H1 (cell line): Measurements from ENCODE around the gene CCDC106. TPM values are rescaled to one million over a fixed set of nuclear protein-coding genes. Genes with fewer than 3 reads are reported as not detected.

Experiments used
- CTCF ChIA-PET: fragments of 300-600 bp; sonication (Branson Sonifier 250); formaldehyde crosslinking; loops from one replicate; lab custom pipeline; 2021; ENCODE audit not compliant: partially characterized antibody; lab: Charles Lee
- POLR2A ChIA-PET: fragments of 300-600 bp; sonication (Branson Sonifier 250); formaldehyde crosslinking; loops from one replicate; lab custom pipeline; 2021; ENCODE audit warnings: inconsistent platforms; ENCODE audit not compliant: partially characterized antibody; lab: Charles Lee
- DNase-seq, 2 experiments: peaks; one replicate each; pipeline versions ENCODE4 v3.0.0 to v3.0.0-alpha.2; 2010 to 2022; ENCODE audit warnings: low spot score in 2 of 2, low read depth in 1 of 2, mixed read lengths in 1 of 2
- FAIRE-seq: peaks from 2 replicates; lab custom pipeline; 2011; peaks lifted over from hg19 to GRCh38; lab: Jason Lieb, UNC
- H2AFZ ChIP-seq: 2 replicates; pipeline ENCODE4 v1.8.1; 2012; ENCODE audit warnings: low read length, inconsistent platforms
- H2AK5ac ChIP-seq: 2 replicates; pipeline ENCODE4 v1.6.1; 2013; ENCODE audit warnings: low read depth, low read length
- H2BK120ac ChIP-seq: replicated peaks from 2 replicates; pipeline ENCODE3; 2013; ENCODE audit warnings: low read depth, low read length, inconsistent platforms
- H2BK12ac ChIP-seq: 2 replicates; pipeline ENCODE4 v1.6.1; 2013; ENCODE audit warnings: low read depth, low read length
- H2BK15ac ChIP-seq: 2 replicates; pipeline ENCODE4 v1.6.1; 2013; ENCODE audit warnings: low read length
- H2BK20ac ChIP-seq: 2 replicates; pipeline ENCODE4 v1.6.1; 2013; ENCODE audit warnings: low read length
- H2BK5ac ChIP-seq: 2 replicates; pipeline ENCODE4 v1.6.1; 2013; ENCODE audit warnings: low read depth, low read length
- H3K14ac ChIP-seq: 2 replicates; pipeline ENCODE4 v1.6.1; 2013; ENCODE audit warnings: inconsistent platforms; ENCODE audit not compliant: insufficient read length
- H3K18ac ChIP-seq: 2 replicates; pipeline ENCODE4 v1.6.1; 2013; ENCODE audit warnings: low read length; ENCODE audit errors: extremely low read depth
- H3K23ac ChIP-seq: 2 replicates; pipeline ENCODE4 v1.6.1; 2013; ENCODE audit warnings: inconsistent platforms; ENCODE audit not compliant: insufficient read length
- H3K23me2 ChIP-seq: 2 replicates; pipeline ENCODE4 v1.6.1; 2013; ENCODE audit warnings: low read depth, low read length
- H3K27ac ChIP-seq: 2 replicates; pipeline ENCODE4 v1.6.1; 2011; ENCODE audit warnings: low read depth, low read length, inconsistent platforms
- H3K27me3 ChIP-seq, 4 experiments: replicated peaks in 1 of 4; 1 replicate in 1 of 4; 2 replicates in 3 of 4; pipeline versions ENCODE4 v1.6.1 to v1.8.1; 2011 to 2013; ENCODE audit warnings: low read length in 3 of 4, mild to moderate bottlenecking in 3 of 4, inconsistent platforms in 2 of 4, mixed read lengths in 2 of 4, moderate library complexity in 1 of 4; ENCODE audit not compliant: control insufficient read depth in 3 of 4, insufficient read depth in 3 of 4; ENCODE audit errors: extremely low read depth in 1 of 4
- H3K36me3 ChIP-seq, 4 experiments: 2 replicates each; pipeline versions ENCODE4 v1.6.1 to v1.8.1; 2011 to 2013; ENCODE audit warnings: mild to moderate bottlenecking in 4 of 4, low read length in 3 of 4, moderate library complexity in 2 of 4, control low read depth in 1 of 4, inconsistent platforms in 1 of 4; ENCODE audit not compliant: insufficient read depth in 4 of 4, control insufficient read depth in 2 of 4
- H3K4ac ChIP-seq: replicated peaks from 2 replicates; pipeline ENCODE3; 2013; ENCODE audit warnings: low read length, low read depth, mixed read lengths, inconsistent platforms; ENCODE audit not compliant: insufficient read length
- H3K4me1 ChIP-seq, 4 experiments: replicated peaks in 1 of 4; 1 replicate in 1 of 4; 2 replicates in 3 of 4; pipeline versions ENCODE4 v1.6.1 to v1.8.1; 2011 to 2013; ENCODE audit warnings: low read length in 3 of 4, inconsistent platforms in 2 of 4, mixed read lengths in 1 of 4; ENCODE audit not compliant: insufficient read depth in 4 of 4, control insufficient read depth in 3 of 4
- H3K4me2 ChIP-seq, 2 experiments: 2 replicates each; pipeline versions ENCODE4 v1.6.1 to v1.8.1; 2011 to 2013; ENCODE audit warnings: low read depth in 2 of 2, low read length in 2 of 2, control low read depth in 1 of 2, inconsistent platforms in 1 of 2, mild to moderate bottlenecking in 1 of 2; ENCODE audit not compliant: insufficient read depth in 1 of 2
- H3K4me3 ChIP-seq, 4 experiments: fragments of 200-600, 300-600 bp in 1 of 4; sonication (generic), shearing (Covaris generic), sonication (Bioruptor Twin) in 1 of 4; 2 replicates each; pipeline versions ENCODE4 v1.5.1 to v1.8.1; 2011 to 2016; ENCODE audit warnings: low read length in 4 of 4, low read depth in 3 of 4, control low read depth in 2 of 4, inconsistent platforms in 2 of 4, mild to moderate bottlenecking in 2 of 4, mixed read lengths in 1 of 4, moderate library complexity in 1 of 4; ENCODE audit not compliant: insufficient read depth in 2 of 4; ENCODE audit errors: extremely low read depth in 1 of 4
- H3K56ac ChIP-seq: replicated peaks from 2 replicates; pipeline ENCODE3; 2013; ENCODE audit warnings: low read depth, mild to moderate bottlenecking, mixed read lengths, low read length, inconsistent platforms; ENCODE audit not compliant: insufficient read length
- H3K79me1 ChIP-seq: 2 replicates; pipeline ENCODE4 v1.6.1; 2013; ENCODE audit warnings: low read depth, low read length, control low read depth
- H3K79me2 ChIP-seq, 2 experiments: 2 replicates each; pipeline versions ENCODE4 v1.6.1 to v1.8.1; 2012 to 2013; ENCODE audit warnings: low read length in 2 of 2, mild to moderate bottlenecking in 2 of 2, inconsistent platforms in 1 of 2; ENCODE audit not compliant: insufficient read depth in 2 of 2, control insufficient read depth in 1 of 2
- H3K9ac ChIP-seq, 4 experiments: replicated peaks in 1 of 4; 1 replicate in 1 of 4; 2 replicates in 3 of 4; pipeline versions ENCODE4 v1.6.1 to v1.8.1; 2011 to 2013; ENCODE audit warnings: low read depth in 3 of 4, low read length in 3 of 4, control low read depth in 2 of 4, mild to moderate bottlenecking in 2 of 4, moderate library complexity in 2 of 4, inconsistent platforms in 1 of 4; ENCODE audit errors: extremely low read depth in 1 of 4
- H3K9me3 ChIP-seq, 2 experiments: 2 replicates each; pipeline versions ENCODE4 v1.6.1 to v1.8.1; 2012 to 2013; ENCODE audit warnings: mild to moderate bottlenecking in 2 of 2, moderate library complexity in 2 of 2, control low read depth in 1 of 2, inconsistent platforms in 1 of 2, low read depth in 1 of 2, low read length in 1 of 2, mixed read lengths in 1 of 2; ENCODE audit not compliant: insufficient read depth in 2 of 2
- H4K20me1 ChIP-seq, 2 experiments: replicated peaks in 1 of 2; 2 replicates each; pipeline versions ENCODE3 to v1.8.1; 2011 to 2013; ENCODE audit warnings: inconsistent platforms in 2 of 2, low read length in 2 of 2, mild to moderate bottlenecking in 1 of 2; ENCODE audit not compliant: insufficient read depth in 2 of 2, control insufficient read depth in 1 of 2
- H4K5ac ChIP-seq: 2 replicates; pipeline ENCODE4 v1.6.1; 2013; ENCODE audit warnings: low read length, low read depth, mixed read lengths, inconsistent platforms; ENCODE audit not compliant: insufficient read length
- H4K8ac ChIP-seq: 2 replicates; pipeline ENCODE4 v1.8.0; 2013; ENCODE audit warnings: mild to moderate bottlenecking, moderate library complexity, low read length, inconsistent platforms; ENCODE audit not compliant: insufficient read depth; ENCODE audit errors: extremely low read depth
- H4K91ac ChIP-seq: replicated peaks from 2 replicates; pipeline ENCODE3; 2013; ENCODE audit warnings: low read length, mixed read lengths, inconsistent platforms; ENCODE audit not compliant: insufficient read length
- SIRT6 ChIP-seq: IDR thresholded peaks from one replicate; pipeline ENCODE4 v1.7.1; 2012; ENCODE audit warnings: low read length, inconsistent platforms
- SUZ12 ChIP-seq: fragments of 200-600 bp; sonication (generic); IDR thresholded peaks from 2 replicates; pipeline ENCODE4 v1.6.1; 2012; ENCODE audit warnings: mild to moderate bottlenecking, inconsistent platforms, low read length, moderate library complexity, mixed read lengths
- WGBS, 2 experiments: shearing (Covaris generic) in 1 of 2; methylation state at CpG; one replicate each; pipeline versions ENCODE4 v1.1.6 to v1.1.7; 2013 to 2015; ENCODE audit warnings: low lambda C conversion rate in 2 of 2, mixed read lengths in 2 of 2, inconsistent platforms in 1 of 2, low coverage in 1 of 2, missing lambda C conversion rate in 1 of 2; ENCODE audit not compliant: insufficient replicate concordance in 2 of 2, insufficient coverage in 1 of 2, insufficient read length in 1 of 2; ENCODE audit errors: extremely low coverage in 1 of 2, missing lambda C conversion rate in 1 of 2; 5-methylcytosine and 5-hydroxymethylcytosine counted together
- polyA plus RNA-seq, 7 experiments: library from polyadenylated mRNA; depleted of rRNA in 3 of 7; stranded (reverse) in 5 of 7; unstranded in 2 of 7; fragments of >200 nt in 5 of 7; fragments of 200-250 nt in 2 of 7; gene quantifications; 1 replicate in 5 of 7; 2 replicates in 1 of 7; 4 replicates in 1 of 7; pipeline versions ENCODE4 v1.2.1 to v1.2.3, GENCODE V29; 2011 to 2013; ENCODE audit warnings: missing spikeins in 2 of 7, mixed read lengths in 2 of 7
- total RNA-seq: library from RNA; stranded (reverse); fragmentation: NEBNext Ultra II Directional; extraction: Animal tissue kit (Norgen Biotek cat#: 25700); gene quantifications from 2 replicates; pipeline ENCODE4 v1.2.1, GENCODE V29; 2021

Gene CCDC106
- total and polyA plus RNA-seq, 2 of the 8 experiments (the other 6 are each of a cell fraction or from before 2014, with no cell fraction given), result 12.0 to 20.1 TPM

DNA sequence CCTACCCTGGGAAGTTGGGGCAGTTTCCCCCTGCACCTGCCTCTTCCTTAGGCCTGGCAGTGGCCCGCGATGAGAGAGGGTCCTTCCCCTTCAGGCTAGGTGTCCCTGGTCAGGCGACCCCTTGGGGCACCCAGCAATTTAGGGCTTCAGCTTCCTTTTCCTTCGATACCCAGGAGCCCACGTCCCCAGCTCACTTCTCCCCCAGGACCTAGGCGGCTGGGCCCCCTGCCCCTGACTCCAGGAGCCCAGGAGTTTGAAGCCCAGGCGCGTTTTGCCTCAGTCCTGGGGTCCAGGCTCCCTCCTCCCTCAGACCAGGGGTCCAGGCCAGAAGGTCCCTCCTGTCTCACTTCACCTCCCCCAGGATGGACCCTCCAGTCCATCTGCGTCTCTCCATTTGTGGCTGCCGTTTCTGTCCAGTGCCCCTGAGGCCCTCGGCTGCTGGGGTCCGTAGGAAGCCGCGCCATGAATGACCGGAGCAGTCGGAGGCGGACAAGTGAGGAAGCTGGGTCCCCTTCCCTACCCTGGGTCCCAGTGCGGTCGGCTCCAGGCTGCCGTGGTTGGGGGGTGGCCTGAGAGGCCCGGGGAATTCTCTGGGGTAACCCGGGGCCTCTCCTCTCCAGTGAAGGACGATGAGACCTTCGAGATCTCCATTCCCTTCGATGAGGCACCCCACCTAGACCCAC, 714 bp downstream of the CCDC106 start:
- Histone ChIP-seq H2BK12ac (no peak overlapping the region), H3K9me3 (no peaks in the 10 kb centered on the region), H3K9ac (peak overlapping the region in 1 of 4 experiments; percentile 38; a peak in 1 of 7 replicates), H2BK5ac (peak overlapping the region; percentile 83; the same call in 1 of the 2 replicates)
- no peak for FAIRE-seq
- DNase-seq, result no peak
- peak; percentile 13; the same call in 1 of the 2 replicates for TF ChIP-seq SUZ12
- no peak for TF ChIP-seq SIRT6
- TF ChIP-seq, all 59 proteins: peak for 1
- H4K8ac ChIP-seq, result 0 out of 2 replicates have a peak overlapping the region, but pooled peaks have one; percentile 14
- CTCF ChIA-PET, result interaction anchor here (0.6 to 6.9 kb wide), 4 partner anchors 11 to 26 kb away, joined by 3 to 56 read pairs (median 18); no protein-coding TSS in a partner anchor
- no peak overlapping the region for H3K18ac ChIP-seq
- H3K79me2 ChIP-seq, result peaks cover 4 to 20% of the 10 kb centered on the region in 2 experiments; a peak in 3 of 4 replicates
- H3K23ac ChIP-seq, result no peak overlapping the region
- H3K56ac ChIP-seq, result no peak overlapping the region
- H4K5ac ChIP-seq, result peak overlapping the region; percentile 15
- H2BK20ac ChIP-seq, result no peak overlapping the region
- WGBS, 2 experiments, result 59% methylated on average over 21 of the region's 25 CpGs; no CpG with 5 or more reads in 1 of the 2 experiments
- H2BK120ac ChIP-seq, result no peak overlapping the region
- no peak overlapping the region for H2BK15ac ChIP-seq
- no peak overlapping the region for H2AFZ ChIP-seq
- H3K4me3 ChIP-seq, result peak overlapping the region; percentile 72 to 85 (median 78)
- no peak overlapping the region for H2AK5ac ChIP-seq
- peaks cover 7 to 13% (median 11%) of the 10 kb centered on the region in 4 experiments for H3K36me3 ChIP-seq
- H3K23me2 ChIP-seq, result peaks cover 14% of the 10 kb centered on the region
- H3K14ac ChIP-seq, result no peak overlapping the region
- no peak overlapping the region for H3K27ac ChIP-seq
- POLR2A ChIA-PET, result interaction anchor here (0.7 to 9.2 kb wide), 9 partner anchors 8 to 241 kb away, joined by 3 to 96 read pairs (median 4); partner anchors contain the start of genes UBE2S, ZNF580 and ZNF865
- H4K91ac ChIP-seq, result peak overlapping the region; percentile 54
- peaks cover 0 to 4% of the 10 kb centered on the region in 2 experiments for H4K20me1 ChIP-seq
- H3K4me1 ChIP-seq, result peaks cover 0 to 15% (median 7%) of the 10 kb centered on the region in 4 experiments; a peak in 6 of 7 replicates
- peak overlapping the region; percentile 78 to 81 for H3K4me2 ChIP-seq
- no peaks in the 10 kb centered on the region for H3K27me3 ChIP-seq
- peaks cover 12% of the 10 kb centered on the region for H3K79me1 ChIP-seq
- H3K4ac ChIP-seq, result no peak overlapping the region
